H9 (cell line): Measurements from ENCODE around the gene ZBTB20. TPM values are rescaled to one million over a fixed set of nuclear protein-coding genes. Genes with fewer than 3 reads are reported as not detected.

Experiments
- DNase-seq: peaks from one replicate; pipeline ENCODE4 v3.0.0-alpha.2; 2017
- H2AFZ ChIP-seq: one replicate; pipeline ENCODE4 v1.6.1; 2013; ENCODE audit warnings: mild to moderate bottlenecking, low read length, control low read depth, moderate library complexity
- H2AK5ac ChIP-seq: 2 replicates; pipeline ENCODE4 v1.6.1; 2013; ENCODE audit warnings: low read length, control low read depth, mixed read lengths; ENCODE audit not compliant: insufficient read length
- H2BK120ac ChIP-seq: one replicate; pipeline ENCODE4 v1.6.1; 2013; ENCODE audit warnings: low read depth, mild to moderate bottlenecking, low read length, control low read depth, inconsistent platforms; ENCODE audit not compliant: poor library complexity, severe bottlenecking
- H2BK12ac ChIP-seq: 2 replicates; pipeline ENCODE4 v1.6.1; 2013; ENCODE audit warnings: low read length, control low read depth, mixed read lengths, low read depth; ENCODE audit not compliant: insufficient read length
- H2BK15ac ChIP-seq: 2 replicates; pipeline ENCODE4 v1.6.1; 2013; ENCODE audit warnings: low read depth, low read length, control low read depth
- H2BK20ac ChIP-seq: one replicate; pipeline ENCODE4 v1.6.1; 2013; ENCODE audit warnings: low read depth, mild to moderate bottlenecking, low read length, control low read depth, inconsistent platforms; ENCODE audit not compliant: poor library complexity, severe bottlenecking
- H2BK5ac ChIP-seq: 2 replicates; pipeline ENCODE4 v1.6.1; 2013; ENCODE audit warnings: low read length, control low read depth, mixed read lengths; ENCODE audit not compliant: insufficient read length
- H3K14ac ChIP-seq: 2 replicates; pipeline ENCODE4 v1.6.1; 2013; ENCODE audit warnings: low read length, control low read depth; ENCODE audit not compliant: insufficient read depth
- H3K18ac ChIP-seq: 2 replicates; pipeline ENCODE4 v1.6.1; 2013; ENCODE audit warnings: low read depth, mild to moderate bottlenecking, mixed read lengths, low read length, control low read depth; ENCODE audit not compliant: insufficient read length
- H3K23ac ChIP-seq: 2 replicates; pipeline ENCODE4 v1.6.1; 2013; ENCODE audit warnings: low read length, control low read depth, mixed read lengths, low read depth; ENCODE audit not compliant: insufficient read length
- H3K23me2 ChIP-seq: 2 replicates; pipeline ENCODE4 v1.6.1; 2013; ENCODE audit warnings: low read depth, mild to moderate bottlenecking, mixed read lengths, low read length, control low read depth; ENCODE audit not compliant: insufficient read length, poor library complexity, severe bottlenecking
- H3K27ac ChIP-seq: 2 replicates; pipeline ENCODE4 v1.5.1; 2013; ENCODE audit warnings: low read length, control low read depth, mixed read lengths, low read depth; ENCODE audit not compliant: insufficient read length
- H3K27me3 ChIP-seq: 2 replicates; pipeline ENCODE4 v1.6.1; 2013; ENCODE audit warnings: low read length, control low read depth, inconsistent platforms; ENCODE audit not compliant: insufficient read depth
- H3K4ac ChIP-seq: 2 replicates; pipeline ENCODE4 v1.6.1; 2013; ENCODE audit warnings: low read depth, mild to moderate bottlenecking, control low read depth, inconsistent platforms, low read length, moderate library complexity
- H3K4me1 ChIP-seq: 2 replicates; pipeline ENCODE4 v1.6.1; 2013; ENCODE audit warnings: low read length, control low read depth, inconsistent platforms; ENCODE audit not compliant: insufficient read depth
- H3K4me2 ChIP-seq: 2 replicates; pipeline ENCODE4 v1.6.1; 2013; ENCODE audit warnings: low read length, control low read depth, mixed read lengths; ENCODE audit not compliant: insufficient read length, insufficient read depth
- H3K56ac ChIP-seq: 2 replicates; pipeline ENCODE4 v1.6.1; 2013; ENCODE audit warnings: low read depth, mild to moderate bottlenecking, mixed read lengths, low read length, control low read depth; ENCODE audit not compliant: insufficient read length
- H3K79me1 ChIP-seq: 2 replicates; pipeline ENCODE4 v1.6.1; 2013; ENCODE audit warnings: low read depth, mild to moderate bottlenecking, moderate library complexity, low read length, control low read depth, inconsistent platforms; ENCODE audit not compliant: insufficient read depth, poor library complexity, severe bottlenecking
- H3K79me2 ChIP-seq: 2 replicates; pipeline ENCODE4 v1.6.1; 2013; ENCODE audit warnings: low read length, control low read depth, inconsistent platforms; ENCODE audit not compliant: insufficient read depth
- H3K9ac ChIP-seq: 2 replicates; pipeline ENCODE4 v1.6.1; 2013; ENCODE audit warnings: low read length, control low read depth, mixed read lengths; ENCODE audit not compliant: insufficient read length; ENCODE audit errors: extremely low read depth
- H3K9me3 ChIP-seq: one replicate; pipeline ENCODE4 v1.6.1; 2013; ENCODE audit warnings: low read depth, low read length, inconsistent platforms; ENCODE audit not compliant: control insufficient read depth
- H3T11ph ChIP-seq: one replicate; pipeline ENCODE4 v1.6.1; 2013; ENCODE audit warnings: mild to moderate bottlenecking, low read length, control low read depth, inconsistent platforms
- H4K20me1 ChIP-seq: one replicate; pipeline ENCODE4 v1.6.1; 2013; ENCODE audit not compliant: control insufficient read depth, insufficient read length, insufficient read depth
- H4K5ac ChIP-seq: 2 replicates; pipeline ENCODE4 v1.6.1; 2013; ENCODE audit warnings: low read depth, mild to moderate bottlenecking, mixed read lengths, low read length, control low read depth; ENCODE audit not compliant: insufficient read length
- H4K8ac ChIP-seq: replicated peaks from 2 replicates; pipeline ENCODE4 v1.6.1; 2013; ENCODE audit warnings: low read length, control low read depth, mixed read lengths, low read depth; ENCODE audit not compliant: insufficient read length
- H4K91ac ChIP-seq: 2 replicates; pipeline ENCODE4 v1.6.1; 2013; ENCODE audit warnings: low read depth, mild to moderate bottlenecking, moderate library complexity, mixed read lengths, low read length, control low read depth; ENCODE audit not compliant: insufficient read length
- H3K27ac Mint-ChIP-seq, 3 experiments: 2 replicates in 2 of 3; 3 replicates in 1 of 3; pipeline ENCODE4 v1.8.0; 2020 to 2021; ENCODE audit warnings: mixed read lengths in 3 of 3, mild to moderate bottlenecking in 1 of 3, moderate library complexity in 1 of 3
- H3K27me3 Mint-ChIP-seq: 2 replicates; pipeline ENCODE4 v1.8.0; 2021; ENCODE audit warnings: low read depth, mild to moderate bottlenecking, moderate library complexity, mixed read lengths
- H3K36me3 Mint-ChIP-seq, 3 experiments: 2 replicates in 2 of 3; 3 replicates in 1 of 3; pipeline ENCODE4 v1.8.0; 2020 to 2021; ENCODE audit warnings: low read depth in 3 of 3, mixed read lengths in 3 of 3; ENCODE audit not compliant: insufficient read depth in 1 of 3
- H3K4me1 Mint-ChIP-seq, 2 experiments: 2 replicates each; pipeline ENCODE4 v1.8.0; 2020; ENCODE audit warnings: mixed read lengths in 2 of 2
- H3K4me3 Mint-ChIP-seq, 2 experiments: 2 replicates in 1 of 2; 3 replicates in 1 of 2; pipeline ENCODE4 v1.8.0; 2020 to 2021; ENCODE audit warnings: mild to moderate bottlenecking in 2 of 2, mixed read lengths in 2 of 2, moderate library complexity in 1 of 2
- H3K9me3 Mint-ChIP-seq, 2 experiments: 2 replicates in 1 of 2; 3 replicates in 1 of 2; pipeline ENCODE4 v1.8.0; 2020; ENCODE audit warnings: mild to moderate bottlenecking in 2 of 2, mixed read lengths in 2 of 2, moderate library complexity in 1 of 2
- CTCF ChIP-seq: fragments of 200-600 bp; sonication (generic); conservative IDR thresholded peaks from 3 replicates; pipeline ENCODE4 v1.8.0; 2021; ENCODE audit warnings: antibody characterized with exemption, mild to moderate bottlenecking
- WGBS: extraction: QIAGEN DNeasy Blood & Tissue Kit; methylation state at CpG from one replicate; pipeline ENCODE4 v1.1.7; 2013; ENCODE audit warnings: missing lambda C conversion rate, low lambda C conversion rate, mixed read lengths; ENCODE audit not compliant: insufficient read length; ENCODE audit errors: extremely low coverage; 5-methylcytosine and 5-hydroxymethylcytosine counted together
- total RNA-seq: library from RNA; stranded (reverse); gene quantifications from 2 replicates; pipeline ENCODE4 v1.2.1, GENCODE V29; 2021

The ZBTB20 gene
- total RNA-seq, 1 experiment from 2014 or later, result 0.70 TPM

GRCh38 chr3:114830652-114831051, 316.4 kb downstream of the ZBTB20 start:
- no peaks in the 10 kb centered on the region for H3K36me3 Mint-ChIP-seq
- H4K8ac ChIP-seq, result no peak overlapping the region
- no peak overlapping the region for H2BK5ac ChIP-seq

More at GRCh38 chr3:114830652-114831051, 316.4 kb downstream of the ZBTB20 start:
- H2AFZ ChIP-seq, result no peak overlapping the region
- H2BK15ac ChIP-seq, result no peak overlapping the region
- no CpG with 5 or more reads among the region's 4 CpGs for WGBS
- H2AK5ac ChIP-seq, result no peak overlapping the region
- no peak overlapping the region for H3K4me3 Mint-ChIP-seq
- H3K23me2 ChIP-seq, result no peaks in the 10 kb centered on the region
- no peak for DNase-seq
- no peaks in the 10 kb centered on the region for H3K4me1 Mint-ChIP-seq
- H4K20me1 ChIP-seq, result no peaks in the 10 kb centered on the region
- no peaks in the 10 kb centered on the region for H3K9me3 ChIP-seq
- no peak overlapping the region for H3K23ac ChIP-seq
- H3K14ac ChIP-seq, result no peak overlapping the region
- no peaks in the 10 kb centered on the region for H3K79me1 ChIP-seq
- H3K79me2 ChIP-seq, result no peaks in the 10 kb centered on the region
- no peak overlapping the region for H3K27ac ChIP-seq
- H3K56ac ChIP-seq, result no peak overlapping the region
- H2BK120ac ChIP-seq, result no peak overlapping the region
- no peak overlapping the region for H3T11ph ChIP-seq
- H3K4me1 ChIP-seq, result no peaks in the 10 kb centered on the region
- no peaks in the 10 kb centered on the region for H3K27me3 Mint-ChIP-seq
- H2BK12ac ChIP-seq, result no peak overlapping the region
- H4K5ac ChIP-seq, result no peak overlapping the region
- no peaks in the 10 kb centered on the region for H3K27me3 ChIP-seq
- H3K9me3 Mint-ChIP-seq, result no peaks in the 10 kb centered on the region
- H3K4ac ChIP-seq, result no peak overlapping the region
- H3K18ac ChIP-seq, result no peak overlapping the region
- H4K91ac ChIP-seq, result no peak overlapping the region
- no peak for TF ChIP-seq CTCF
- no peak overlapping the region for H3K9ac ChIP-seq
- no peak overlapping the region for H2BK20ac ChIP-seq
- no peak overlapping the region for H3K27ac Mint-ChIP-seq
- H3K4me2 ChIP-seq, result no peak overlapping the region
